Measurements from ENCODE around the gene PHACTR3. TPM values are rescaled to one million over a fixed set of nuclear protein-coding genes. Genes with fewer than 3 reads are reported as not detected.

Gene PHACTR3
- total RNA-seq, 2 donors from 2014 or later = not detected

GRCh38 chr20:59633656-59634251 is 29.4 kb downstream of the PHACTR3 start:
- H3K27ac ChIP-seq = no peak overlapping the region
- H3K4me1 ChIP-seq (ENCODE audit: control insufficient read depth in 1 of 2, low read depth in 2 of 2) = no peaks in the 10 kb centered on the region
- TF ChIP-seq CTCF (IDR thresholded peaks at IDR 0.05) = no peak
- H3K4me3 ChIP-seq = no peak overlapping the region
- H3K27me3 ChIP-seq (replicated peaks; ENCODE audit: insufficient read depth) = no peaks in the 10 kb centered on the region
- DNase-seq (ENCODE audit: low spot score) = no peak
- no peak for ATAC-seq (ENCODE audit: insufficient number of reproducible peaks, low FRiP score, low read depth)
- H3K36me3 ChIP-seq = no peaks in the 10 kb centered on the region
- H3K9me3 ChIP-seq = no peaks in the 10 kb centered on the region

GRCh38 chr20:59634435-59635005 is 30.2 kb downstream of the PHACTR3 start:
- DNase-seq (ENCODE audit: low spot score) = no peak
- no peak for TF ChIP-seq CTCF (IDR thresholded peaks at IDR 0.05)

GRCh38 chr20:59636766-59637370 is 32.5 kb downstream of the PHACTR3 start:
- H3K27ac ChIP-seq = no peak overlapping the region
- DNase-seq (ENCODE audit: low spot score) (no peak), ATAC-seq (ENCODE audit: insufficient number of reproducible peaks, low FRiP score, low read depth) (no peak)
- TF ChIP-seq CTCF (IDR thresholded peaks at IDR 0.05) = no peak
- H3K9me3 ChIP-seq = no peaks in the 10 kb centered on the region
- H3K27me3 ChIP-seq (replicated peaks; ENCODE audit: insufficient read depth) = no peaks in the 10 kb centered on the region
- H3K4me3 ChIP-seq = no peak overlapping the region
- H3K36me3 ChIP-seq = no peaks in the 10 kb centered on the region
- H3K4me1 ChIP-seq (ENCODE audit: control insufficient read depth in 1 of 2, low read depth in 2 of 2) = no peaks in the 10 kb centered on the region

More at GRCh38 chr20:59634435-59635005, 30.2 kb downstream of the PHACTR3 start:
- no peaks in the 10 kb centered on the region for H3K36me3 ChIP-seq
- H3K27ac ChIP-seq = no peak overlapping the region
- H3K4me3 ChIP-seq = no peak overlapping the region
- no peak for ATAC-seq (ENCODE audit: insufficient number of reproducible peaks, low FRiP score, low read depth)
- H3K27me3 ChIP-seq (replicated peaks; ENCODE audit: insufficient read depth) = no peaks in the 10 kb centered on the region
- no peaks in the 10 kb centered on the region for H3K9me3 ChIP-seq
- no peaks in the 10 kb centered on the region for H3K4me1 ChIP-seq (ENCODE audit: control insufficient read depth in 1 of 2, low read depth in 2 of 2)

- Histone ChIP-seq H3K36me3 (no peaks in the 10 kb centered on the region), H3K4me1 (ENCODE audit: control insufficient read depth in 1 of 2, low read depth in 2 of 2) (no peaks in the 10 kb centered on the region), H3K27ac (no peak overlapping the region), H3K9me3 (no peaks in the 10 kb centered on the region), H3K27me3 (replicated peaks; ENCODE audit: insufficient read depth) (no peaks in the 10 kb centered on the region), H3K4me3 (no peak overlapping the region)
- DNase-seq (ENCODE audit: low spot score) (no peak), ATAC-seq (ENCODE audit: insufficient number of reproducible peaks, low FRiP score, low read depth) (no peak)
- no peak for TF ChIP-seq CTCF (IDR thresholded peaks at IDR 0.05)
These were observed 35.9 kb downstream of the PHACTR3 start for GRCh38 chr20:59640267-59640666.

GRCh38 chr20:59643615-59644061 is 39.3 kb downstream of the PHACTR3 start:
- no peak for ATAC-seq (ENCODE audit: insufficient number of reproducible peaks, low FRiP score, low read depth)
- no peak for DNase-seq (ENCODE audit: low spot score)
- Histone ChIP-seq H3K9me3 (no peaks in the 10 kb centered on the region), H3K27me3 (replicated peaks; ENCODE audit: insufficient read depth) (no peaks in the 10 kb centered on the region), H3K4me1 (ENCODE audit: control insufficient read depth in 1 of 2, low read depth in 2 of 2) (no peaks in the 10 kb centered on the region), H3K27ac (no peak overlapping the region), H3K36me3 (no peaks in the 10 kb centered on the region), H3K4me3 (no peak overlapping the region)
- no peak for TF ChIP-seq CTCF (IDR thresholded peaks at IDR 0.05)
